SK-N-SH treated with all-trans-retinoic acid at 6 μM for 48 hours (cell line): ENCODE results near the gene MEIS2.

ENCODE experiments used
- ATAC-seq: fragments of 200-7000 bp; cut with Tn5 transposase; 3 replicates; pipeline ENCODE4 v1.9.1; 2020; ENCODE audit warnings: mild to moderate bottlenecking, moderate library complexity
- ARNTL ChIP-seq: fragments of 450-650 bp; formaldehyde crosslinking; IDR thresholded peaks from 2 replicates; pipeline ENCODE4 v1.5.0; 2020; ENCODE audit warnings: low read depth, mild to moderate bottlenecking, moderate library complexity, borderline replicate concordance
- CREB5 ChIP-seq: fragments of 250-450 bp; sonication (Bioruptor Pico); IDR thresholded peaks from 2 replicates; pipeline ENCODE4 v1.5.1; 2020; ENCODE audit warnings: low read depth, mild to moderate bottlenecking, moderate library complexity
- CSRNP3 ChIP-seq: fragments of 250-450 bp; sonication (Bioruptor Pico); IDR thresholded peaks from 2 replicates; pipeline ENCODE4 v1.5.1; 2021; ENCODE audit warnings: mild to moderate bottlenecking, moderate library complexity
- ESRRG ChIP-seq: fragments of 250-450 bp; sonication (Bioruptor Pico); IDR thresholded peaks from 2 replicates; pipeline ENCODE4 v1.6.1; 2021; ENCODE audit warnings: mild to moderate bottlenecking
- GLIS3 ChIP-seq: fragments of 250-450 bp; sonication (Bioruptor Pico); IDR thresholded peaks from 2 replicates; pipeline ENCODE4 v1.5.0; 2020; ENCODE audit warnings: mild to moderate bottlenecking, moderate library complexity
- ISL1 ChIP-seq: fragments of 250-450 bp; sonication (Bioruptor Pico); IDR thresholded peaks from 2 replicates; pipeline ENCODE4 v2.1.2; 2022; ENCODE audit warnings: mild to moderate bottlenecking, moderate library complexity
- PATZ1 ChIP-seq: fragments of 250-450 bp; sonication (Bioruptor Pico); IDR thresholded peaks from 2 replicates; pipeline ENCODE4 v1.8.0; 2020; ENCODE audit warnings: mild to moderate bottlenecking, moderate library complexity, borderline replicate concordance
- POU6F1 ChIP-seq: fragments of 250-450 bp; sonication (Bioruptor Pico); IDR thresholded peaks from 2 replicates; pipeline ENCODE4 v1.8.0; 2021; ENCODE audit warnings: low read depth, mild to moderate bottlenecking, moderate library complexity, borderline replicate concordance
- RARB ChIP-seq: fragments of 250-450 bp; sonication (Bioruptor Pico); IDR thresholded peaks from 2 replicates; pipeline ENCODE4 v1.8.0; 2021; ENCODE audit warnings: mild to moderate bottlenecking, moderate library complexity
- TCF4 ChIP-seq: fragments of 250-450 bp; sonication (Bioruptor Pico); IDR thresholded peaks from 2 replicates; pipeline ENCODE4 v1.8.0; 2021; ENCODE audit warnings: mild to moderate bottlenecking, moderate library complexity, borderline replicate concordance
- TOX ChIP-seq: fragments of 250-450 bp; sonication (Bioruptor Pico); IDR thresholded peaks from 2 replicates; pipeline ENCODE4 v1.8.0; 2021; ENCODE audit warnings: mild to moderate bottlenecking, moderate library complexity, borderline replicate concordance
- TSHZ2 ChIP-seq: fragments of 250-450 bp; sonication (Bioruptor Pico); IDR thresholded peaks from 2 replicates; pipeline ENCODE4 v1.5.0; 2020; ENCODE audit warnings: mild to moderate bottlenecking, moderate library complexity
- ZC3H10 ChIP-seq: fragments of 250-450 bp; sonication (Bioruptor Pico); IDR thresholded peaks from 2 replicates; pipeline ENCODE4 v1.5.1; 2021; ENCODE audit warnings: mild to moderate bottlenecking, moderate library complexity
- ZFP3 ChIP-seq: fragments of 250-450 bp; sonication (Bioruptor Pico); IDR thresholded peaks from 2 replicates; pipeline ENCODE4 v1.5.0; 2020; ENCODE audit warnings: mild to moderate bottlenecking, moderate library complexity
- ZFP30 ChIP-seq: fragments of 450-650 bp; formaldehyde crosslinking; IDR thresholded peaks from 2 replicates; pipeline ENCODE4 v1.5.0; 2022; ENCODE audit warnings: mild to moderate bottlenecking, moderate library complexity
- ZNF565 ChIP-seq: fragments of 450-650 bp; formaldehyde crosslinking; conservative IDR thresholded peaks from 2 replicates; pipeline ENCODE4 v1.5.0; 2020; ENCODE audit warnings: low read depth, mild to moderate bottlenecking, moderate library complexity
- ZNF70 ChIP-seq: fragments of 450-650 bp; formaldehyde crosslinking; IDR thresholded peaks from 2 replicates; pipeline ENCODE4 v1.5.0; 2020; ENCODE audit warnings: mild to moderate bottlenecking, moderate library complexity
- ZNF8 ChIP-seq: fragments of 450-650 bp; formaldehyde crosslinking; IDR thresholded peaks from 2 replicates; pipeline ENCODE4 v1.5.0; 2020; ENCODE audit warnings: mild to moderate bottlenecking, moderate library complexity

Gene MEIS2

GRCh38 chr15:36940636-36941260 is 159.6 kb downstream of the MEIS2 start:
- no peak for ATAC-seq
- no peak for TF ChIP-seq TSHZ2
- TF ChIP-seq CREB5 (CRISPR knock-in tag), result no peak
- TF ChIP-seq POU6F1 (CRISPR knock-in tag), result no peak
- TF ChIP-seq ESRRG (CRISPR knock-in tag), result no peak
- TF ChIP-seq ZC3H10, result no peak
- no peak for TF ChIP-seq ZNF8
- no peak for TF ChIP-seq ISL1 (CRISPR knock-in tag)
- TF ChIP-seq, all 23 proteins: peak for 0

GRCh38 chr15:36940219-36940618 is 160.1 kb downstream of the MEIS2 start:
- no peak for ATAC-seq
- no peak for TF ChIP-seq ARNTL (CRISPR knock-in tag)
- TF ChIP-seq ISL1 (CRISPR knock-in tag), result no peak
- TF ChIP-seq ZNF565 (CRISPR knock-in tag), result no peak
- TF ChIP-seq ESRRG (CRISPR knock-in tag), result no peak
- no peak for TF ChIP-seq CREB5 (CRISPR knock-in tag)
- TF ChIP-seq ZC3H10, result no peak
- TF ChIP-seq ZFP3 (CRISPR knock-in tag), result no peak
- TF ChIP-seq POU6F1 (CRISPR knock-in tag), result no peak
- no peak for TF ChIP-seq GLIS3 (CRISPR knock-in tag)

GRCh38 chr15:36938764-36939163 is 161.6 kb downstream of the MEIS2 start:
- no peak; the same call in 2 of the 3 replicates for ATAC-seq
- TF ChIP-seq PATZ1 (no peak), TOX (CRISPR knock-in tag) (no peak), TCF4 (CRISPR knock-in tag) (no peak)

GRCh38 chr15:36938131-36938530 is 162.2 kb downstream of the MEIS2 start:
- ATAC-seq, result no peak

More at GRCh38 chr15:36938131-36938530, 162.2 kb downstream of the MEIS2 start:
- TF ChIP-seq ZNF70 (CRISPR knock-in tag), result no peak
- no peak for TF ChIP-seq ZFP30
- TF ChIP-seq PATZ1, result no peak
- no peak for TF ChIP-seq RARB (CRISPR knock-in tag)
- no peak for TF ChIP-seq CSRNP3 (CRISPR knock-in tag)
- no peak for TF ChIP-seq ZC3H10
- TF ChIP-seq ISL1 (CRISPR knock-in tag), result no peak
- TF ChIP-seq GLIS3 (CRISPR knock-in tag), result no peak
